Activated naive CD4-positive, alpha-beta T cell treated with anti-CD3 and anti-CD28 coated beads for 36 hours (primary cell): Measurements from ENCODE around the gene CTPS1. TPM values are rescaled to one million over a fixed set of nuclear protein-coding genes. Genes with fewer than 3 reads are reported as not detected.

ENCODE experiments used
- CTCF ChIA-PET: fragments of 350-600 bp; sonication (Branson Sonifier 250); formaldehyde crosslinking; loops from one replicate; lab custom pipeline; 2021; ENCODE audit warnings: antibody characterized with exemption; lab: Charles Lee
- DNase-seq: peaks from one replicate; pipeline ENCODE4 v3.0.0-alpha.2; 2020
- H3K27ac Mint-ChIP-seq: one replicate; pipeline ENCODE4 v1.8.0; 2021; ENCODE audit warnings: mild to moderate bottlenecking, mixed read lengths
- H3K27me3 Mint-ChIP-seq: one replicate; pipeline ENCODE4 v1.8.0; 2021; ENCODE audit warnings: low read depth, mixed read lengths
- H3K36me3 Mint-ChIP-seq: one replicate; pipeline ENCODE4 v1.8.0; 2021; ENCODE audit warnings: low read depth, mixed read lengths
- H3K4me1 Mint-ChIP-seq: one replicate; pipeline ENCODE4 v1.8.0; 2021; ENCODE audit warnings: low read depth, mixed read lengths
- H3K4me3 Mint-ChIP-seq: one replicate; pipeline ENCODE4 v1.8.0; 2021; ENCODE audit warnings: mild to moderate bottlenecking, moderate library complexity, mixed read lengths
- H3K9me3 Mint-ChIP-seq: one replicate; pipeline ENCODE4 v1.8.0; 2021; ENCODE audit warnings: mixed read lengths
- intact Hi-C: fragments of 100-400 bp; cut with micrococcal nuclease; formaldehyde crosslinking; loops from one replicate; pipeline ENCODE4 v1.15.1; 2023
- total RNA-seq, 2 experiments: library from RNA; stranded (reverse); gene quantifications; one replicate each; pipeline ENCODE4 v1.2.3, GENCODE V29; 2021

The CTPS1 gene
- total RNA-seq, 2 experiments from 2014 or later, result 74.9 to 75.1 TPM

DNA sequence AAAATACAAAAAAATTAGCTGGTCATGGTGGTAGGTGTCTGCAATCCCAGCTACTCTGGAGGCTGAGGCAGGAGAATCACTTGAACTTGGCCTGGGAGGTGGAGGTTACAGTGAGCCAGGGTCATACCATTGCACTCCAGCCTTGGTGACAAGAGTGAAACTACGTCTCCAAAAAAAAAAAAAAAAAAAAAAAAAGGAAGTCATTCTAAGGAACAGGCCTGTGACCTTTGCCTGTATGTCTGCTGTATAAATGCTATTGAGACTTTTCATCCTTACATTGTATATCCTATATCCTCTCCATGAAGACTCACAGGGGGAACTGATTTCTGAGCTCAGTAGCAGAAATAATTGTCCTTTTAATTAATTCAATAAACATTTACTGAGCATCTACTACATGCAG lies 7.5 kb upstream of the CTPS1 start:
- CTCF ChIA-PET, result interaction anchor here (0.6 to 1.1 kb wide), 3 partner anchors 8 to 123 kb away, joined by 3 to 4 read pairs (median 3); no protein-coding TSS in a partner anchor
- H3K27me3 Mint-ChIP-seq, result no peaks in the 10 kb centered on the region
- no peak overlapping the region for H3K4me3 Mint-ChIP-seq
- H3K4me1 Mint-ChIP-seq, result no peaks in the 10 kb centered on the region
- DNase-seq, result no peak
- H3K9me3 Mint-ChIP-seq, result no peaks in the 10 kb centered on the region
- H3K36me3 Mint-ChIP-seq, result no peaks in the 10 kb centered on the region
- intact Hi-C loops, result no loop called here
- no peak overlapping the region for H3K27ac Mint-ChIP-seq

DNA sequence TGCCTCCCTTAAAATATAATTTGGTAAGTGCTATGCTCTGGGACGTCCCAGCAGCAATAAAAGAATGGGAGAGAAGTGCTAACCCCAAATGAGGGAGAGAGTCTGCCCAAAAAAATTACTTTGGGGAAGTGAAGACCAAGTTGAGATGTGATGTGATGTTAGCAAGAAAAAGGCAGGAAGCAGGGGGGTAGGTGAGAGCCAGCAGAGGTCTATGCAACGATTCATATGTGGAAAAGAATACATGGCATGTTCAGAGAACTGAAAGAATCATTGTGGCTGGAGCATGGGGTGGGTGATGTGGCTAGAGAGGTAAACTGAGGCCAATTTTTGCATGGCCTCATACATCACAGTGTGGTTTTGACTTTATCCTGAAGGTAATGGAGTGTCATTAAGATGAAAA lies 5.6 kb upstream of the CTPS1 start:
- DNase-seq, result no peak
- no peak overlapping the region for H3K27ac Mint-ChIP-seq
- H3K36me3 Mint-ChIP-seq, result no peaks in the 10 kb centered on the region
- intact Hi-C loops, result no loop called here
- no peak overlapping the region for H3K4me3 Mint-ChIP-seq
- H3K4me1 Mint-ChIP-seq, result peaks cover 2% of the 10 kb centered on the region
- H3K9me3 Mint-ChIP-seq, result no peaks in the 10 kb centered on the region
- CTCF ChIA-PET, result interaction anchor here (2.5 kb wide), 1 partner anchor 22 kb away, joined by 10 read pairs; no protein-coding TSS in a partner anchor
- no peaks in the 10 kb centered on the region for H3K27me3 Mint-ChIP-seq

DNA sequence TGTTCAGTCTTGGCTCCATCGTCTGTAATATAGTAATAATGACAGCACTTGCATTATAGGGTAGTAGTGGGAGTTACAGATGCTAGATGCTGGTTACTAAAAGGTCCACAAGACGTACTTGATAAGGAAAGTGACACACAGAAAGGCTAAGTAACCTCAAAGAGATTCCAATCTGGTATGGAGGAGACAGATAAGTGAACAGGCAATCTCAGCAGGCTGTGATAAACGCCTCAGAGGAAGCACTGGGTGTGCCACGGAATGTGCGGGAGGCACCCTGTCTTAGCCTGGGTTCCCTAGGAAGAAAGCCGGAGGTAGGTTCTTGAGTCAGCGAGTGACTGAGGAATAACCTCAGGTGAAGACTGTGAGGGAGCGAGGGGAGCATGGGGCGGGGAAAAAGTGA lies 4.6 kb upstream of the CTPS1 start:
- Mint-ChIP-seq H3K4me3 (no peak overlapping the region), H3K27ac (no peak overlapping the region), H3K27me3 (no peaks in the 10 kb centered on the region), H3K4me1 (peaks cover 3% of the 10 kb centered on the region), H3K9me3 (no peaks in the 10 kb centered on the region), H3K36me3 (no peaks in the 10 kb centered on the region)
- no peak for DNase-seq
- intact Hi-C loops, result no loop called here
- CTCF ChIA-PET, result interaction anchor here (1.5 to 2.5 kb wide), 3 partner anchors 23 to 200 kb away, joined by 3 to 10 read pairs (median 4); no protein-coding TSS in a partner anchor

DNA sequence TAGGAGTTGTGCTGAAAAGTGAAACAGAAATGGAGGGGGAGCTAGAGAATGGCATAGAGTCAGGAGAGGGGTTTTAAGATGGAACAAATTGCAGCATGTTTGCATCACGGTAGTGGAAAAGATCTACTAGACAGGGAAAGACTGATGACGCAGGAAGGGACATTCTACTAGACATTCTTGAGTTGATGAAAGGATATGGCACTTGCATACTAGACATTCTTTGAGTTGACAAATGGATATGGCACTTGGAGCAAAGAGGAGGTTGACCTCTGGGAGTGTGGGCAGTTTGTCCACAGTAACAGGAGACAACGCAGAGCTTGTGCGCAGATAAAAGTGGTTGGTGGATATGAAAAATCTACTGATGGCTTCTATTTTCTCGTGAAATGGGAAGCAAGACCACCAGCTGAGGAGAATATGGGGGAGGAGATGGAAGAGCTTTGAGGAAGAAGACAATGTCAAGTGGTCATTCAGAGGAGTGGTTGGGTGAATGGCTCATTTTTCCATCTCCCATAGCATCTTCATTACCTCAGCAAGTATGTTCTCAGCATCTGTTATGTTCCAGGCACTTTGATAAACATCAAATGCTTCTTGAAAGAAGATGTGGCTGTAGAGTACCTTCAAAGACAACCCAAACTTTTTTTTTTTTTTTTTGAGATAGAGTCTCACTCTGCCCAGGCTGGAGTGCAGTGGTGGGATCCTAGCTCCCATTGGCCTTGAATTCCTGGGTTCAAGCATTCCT lies 2.4 kb upstream of the CTPS1 start:
- no peak overlapping the region for H3K4me3 Mint-ChIP-seq
- intact Hi-C loops, result no loop called here

DNA sequence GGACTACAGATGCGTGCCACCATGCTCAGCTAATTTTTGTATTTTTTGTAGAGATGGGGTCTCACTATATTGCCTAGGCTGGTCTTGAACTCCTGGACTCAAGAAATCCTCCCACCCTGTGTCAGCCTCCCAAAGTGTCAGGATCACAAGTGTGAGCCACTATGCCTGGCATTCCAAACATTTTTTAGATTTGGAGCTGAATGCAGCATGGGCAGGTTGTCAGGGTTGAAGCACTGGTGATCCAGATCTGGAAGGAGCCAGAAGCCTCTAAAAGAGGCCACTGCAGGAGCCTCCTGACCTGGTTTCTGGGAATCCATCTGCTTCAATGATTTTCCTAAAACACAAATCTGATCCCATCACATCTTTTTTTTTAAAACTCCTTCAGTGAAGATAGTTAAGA lies 1.8 kb upstream of the CTPS1 start:
- Mint-ChIP-seq H3K27ac (no peak overlapping the region), H3K9me3 (no peaks in the 10 kb centered on the region), H3K27me3 (no peaks in the 10 kb centered on the region), H3K4me1 (peaks cover 23% of the 10 kb centered on the region), H3K4me3 (no peak overlapping the region), H3K36me3 (peaks cover 17% of the 10 kb centered on the region)
- DNase-seq, result no peak
- CTCF ChIA-PET, result no interaction called here
- intact Hi-C loops, result loop anchor here (2.0 kb wide), 1 partner anchor 287 kb away; the partner anchor contains the start of gene NFYC

More for the DNA sequence above, 2.4 kb upstream of the CTPS1 start:
- Mint-ChIP-seq H3K9me3 (no peaks in the 10 kb centered on the region), H3K36me3 (peaks cover 13% of the 10 kb centered on the region), H3K4me1 (peaks cover 18% of the 10 kb centered on the region), H3K27ac (no peak overlapping the region), H3K27me3 (no peaks in the 10 kb centered on the region)
- CTCF ChIA-PET, result no interaction called here
- no peak for DNase-seq

DNA sequence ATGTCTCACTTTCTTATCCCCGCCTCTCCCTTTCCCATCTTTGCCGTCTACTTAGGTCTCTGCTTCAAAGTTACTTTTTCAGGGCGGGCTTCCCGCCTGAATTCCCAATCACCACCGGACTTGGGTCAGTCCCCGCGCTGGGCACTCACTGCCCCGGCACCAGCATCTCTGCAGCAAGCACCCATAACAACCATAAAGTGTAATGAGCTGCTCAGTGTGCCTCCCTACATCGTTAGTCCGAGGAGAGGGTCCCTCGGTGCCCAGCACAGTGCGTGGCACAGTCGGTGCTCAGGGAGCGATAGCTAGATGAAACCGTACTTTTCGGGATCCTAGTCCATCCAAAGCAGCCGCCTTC lies 633 bp upstream of the CTPS1 start:
- H3K27ac Mint-ChIP-seq, result peak overlapping the region; percentile 84
- no peaks in the 10 kb centered on the region for H3K9me3 Mint-ChIP-seq
- H3K27me3 Mint-ChIP-seq, result no peaks in the 10 kb centered on the region
- H3K4me1 Mint-ChIP-seq, result peaks cover 34% of the 10 kb centered on the region
- intact Hi-C loops, result loop anchor here (1.0 to 2.0 kb wide), 3 partner anchors 24 to 288 kb away; partner anchors contain the start of genes CITED4 and NFYC
- CTCF ChIA-PET, result interaction anchor here (1.3 to 2.8 kb wide), 2 partner anchors 24 to 29 kb away, joined by 3 to 6 read pairs; no protein-coding TSS in a partner anchor
- peak overlapping the region; percentile 81 for H3K4me3 Mint-ChIP-seq
- H3K36me3 Mint-ChIP-seq, result peaks cover 24% of the 10 kb centered on the region
- DNase-seq, result no peak

DNA sequence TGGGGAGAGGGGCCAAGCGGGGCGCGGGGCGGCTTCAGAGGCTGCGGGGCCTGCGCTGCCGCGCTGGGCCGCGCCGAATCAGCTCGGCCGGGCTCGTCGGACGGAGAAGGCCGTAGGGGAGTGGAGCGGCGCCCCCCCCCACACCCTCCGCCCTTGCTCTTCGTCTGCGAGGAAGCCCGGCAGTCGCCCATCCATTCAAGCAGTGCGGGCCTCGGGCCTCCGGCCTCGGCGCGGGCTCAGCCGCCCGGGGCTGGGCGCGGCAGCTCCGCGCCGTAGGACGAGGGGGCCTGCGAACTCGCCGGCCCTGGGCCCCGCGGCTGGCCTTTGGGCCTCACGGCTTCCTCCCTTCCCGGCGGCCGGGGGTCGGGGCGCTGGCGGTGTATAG lies 564 bp downstream of the CTPS1 start:
- CTCF ChIA-PET, result interaction anchor here (0.8 to 2.8 kb wide), 3 partner anchors 27 to 32 kb away, joined by 3 to 6 read pairs (median 4); no protein-coding TSS in a partner anchor
- intact Hi-C loops, result loop anchor here (10.0 kb wide), 1 partner anchor 815 kb away; no protein-coding TSS in a partner anchor

DNA sequence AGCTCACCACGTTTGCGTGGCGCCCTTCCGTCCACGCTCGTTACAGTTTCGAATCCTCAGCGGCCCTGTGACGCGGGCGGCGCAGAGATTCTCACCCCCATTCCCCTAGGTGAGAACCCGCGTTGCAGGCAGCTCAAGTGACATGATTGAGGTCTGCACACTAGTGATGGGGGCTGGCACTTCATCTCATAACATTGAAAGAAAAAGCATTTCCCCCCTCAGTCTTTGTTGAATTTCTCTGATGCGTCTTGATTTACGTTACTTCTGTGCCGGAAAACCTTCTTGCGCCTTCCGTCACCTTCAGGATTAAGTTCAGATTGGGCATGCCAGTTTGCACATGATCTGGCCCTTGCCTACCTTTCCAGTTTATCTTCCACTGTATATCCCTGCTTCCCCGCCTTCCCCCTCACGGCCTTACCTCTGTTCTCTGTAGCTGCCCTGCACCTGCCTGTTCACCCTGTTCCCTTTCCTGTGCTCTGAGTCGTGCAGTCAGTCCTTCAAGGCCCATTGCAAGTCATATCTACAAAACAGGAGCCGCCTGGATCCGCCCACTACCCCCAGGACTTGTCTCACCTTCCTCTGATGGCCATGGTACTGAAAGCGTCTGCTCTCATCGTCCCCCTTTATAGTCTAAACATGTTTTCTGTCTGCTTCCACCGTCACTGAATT lies 1.1 kb downstream of the CTPS1 start:
- peaks cover 40% of the 10 kb centered on the region for H3K36me3 Mint-ChIP-seq
- peaks cover 49% of the 10 kb centered on the region for H3K4me1 Mint-ChIP-seq
- H3K4me3 Mint-ChIP-seq, result peak overlapping the region; percentile 82

More for the DNA sequence above, 564 bp downstream of the CTPS1 start:
- peaks cover 35% of the 10 kb centered on the region for H3K36me3 Mint-ChIP-seq
- H3K27ac Mint-ChIP-seq, result peak overlapping the region; percentile 84
- no peaks in the 10 kb centered on the region for H3K27me3 Mint-ChIP-seq
- peak overlapping the region; percentile 82 for H3K4me3 Mint-ChIP-seq
- H3K9me3 Mint-ChIP-seq, result no peaks in the 10 kb centered on the region
- peaks cover 45% of the 10 kb centered on the region for H3K4me1 Mint-ChIP-seq
- no peak for DNase-seq

DNA sequence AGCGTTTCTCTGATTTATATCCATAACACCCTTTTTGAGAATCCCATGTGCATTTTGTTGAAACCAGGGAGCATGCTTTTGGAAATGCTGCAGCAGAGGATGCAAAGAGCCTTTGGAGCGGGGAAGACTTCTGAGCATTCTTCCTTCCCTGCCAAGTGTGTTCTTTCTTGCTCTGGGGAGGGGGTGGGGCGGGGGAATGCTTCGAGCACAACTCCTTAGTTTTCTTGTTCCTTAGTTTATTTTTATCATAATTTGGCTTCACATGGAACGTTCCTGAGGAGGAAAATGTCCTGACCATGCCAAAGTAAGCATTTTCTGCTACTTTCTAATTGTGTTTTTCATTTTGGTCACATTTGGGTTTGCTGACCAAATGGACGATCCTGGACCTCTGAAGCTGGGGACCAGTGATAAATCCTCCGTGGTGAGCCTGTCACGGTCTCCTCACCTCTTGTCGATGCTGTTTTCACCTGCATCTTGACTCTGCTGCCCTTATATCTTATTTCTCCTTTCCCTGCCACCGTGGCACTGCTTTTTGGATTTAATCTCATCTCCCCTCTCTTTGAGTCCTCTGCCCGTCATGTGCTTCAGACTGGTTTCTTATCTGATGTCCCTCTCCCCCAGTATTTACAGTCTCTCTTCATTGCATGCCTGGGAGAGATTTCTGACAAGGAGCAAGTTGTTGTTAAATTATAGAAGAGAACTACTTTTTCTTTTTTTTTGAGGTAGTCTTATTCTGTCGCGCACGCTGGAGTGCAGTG lies 2.4 kb downstream of the CTPS1 start:
- intact Hi-C loops, result loop anchor here (10.0 kb wide), 1 partner anchor 813 kb away; no protein-coding TSS in a partner anchor
- CTCF ChIA-PET, result interaction anchor here (0.7 kb wide), 1 partner anchor 22 kb away, joined by 3 read pairs; no protein-coding TSS in a partner anchor
- Mint-ChIP-seq H3K36me3 (peaks cover 52% of the 10 kb centered on the region), H3K4me3 (no peak overlapping the region), H3K9me3 (no peaks in the 10 kb centered on the region), H3K27ac (no peak overlapping the region), H3K27me3 (no peaks in the 10 kb centered on the region), H3K4me1 (peaks cover 57% of the 10 kb centered on the region)
- no peak for DNase-seq

More for the DNA sequence above, 1.1 kb downstream of the CTPS1 start:
- no peaks in the 10 kb centered on the region for H3K9me3 Mint-ChIP-seq
- intact Hi-C loops, result loop anchor here (10.0 kb wide), 1 partner anchor 814 kb away; no protein-coding TSS in a partner anchor
- H3K27ac Mint-ChIP-seq, result peak overlapping the region; percentile 84
- DNase-seq, result peak; percentile 74
- CTCF ChIA-PET, result interaction anchor here (0.8 to 2.8 kb wide), 3 partner anchors 28 to 32 kb away, joined by 3 to 6 read pairs (median 4); no protein-coding TSS in a partner anchor
- H3K27me3 Mint-ChIP-seq, result no peaks in the 10 kb centered on the region

DNA sequence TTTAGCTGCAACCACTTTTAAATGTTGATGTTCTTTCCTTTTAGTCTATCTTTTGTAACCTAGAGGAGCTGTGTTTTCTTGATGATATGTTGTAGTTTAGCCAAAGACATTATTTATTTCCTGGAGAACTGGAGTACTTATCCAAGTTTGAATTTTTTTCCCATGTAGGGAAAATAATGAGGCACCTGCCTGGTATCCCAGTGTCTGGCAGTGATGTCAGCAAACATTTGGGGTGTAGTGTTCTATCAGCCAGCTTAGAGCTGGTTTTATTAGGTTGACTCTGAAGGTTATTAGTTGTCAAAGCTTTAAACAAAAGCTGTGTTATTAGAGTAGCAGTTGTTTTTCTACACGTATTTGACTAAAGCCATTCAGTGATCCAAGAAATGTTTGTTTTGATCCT lies 3.2 kb downstream of the CTPS1 start:
- DNase-seq, result no peak
- Mint-ChIP-seq H3K9me3 (no peaks in the 10 kb centered on the region), H3K4me3 (no peak overlapping the region), H3K27me3 (no peaks in the 10 kb centered on the region), H3K27ac (peak overlapping the region; percentile 24), H3K4me1 (peaks cover 57% of the 10 kb centered on the region), H3K36me3 (peaks cover 61% of the 10 kb centered on the region)
- intact Hi-C loops, result loop anchor here (10.0 kb wide), 1 partner anchor 812 kb away; no protein-coding TSS in a partner anchor
- CTCF ChIA-PET, result interaction anchor here (3.4 kb wide), 1 partner anchor 21 kb away, joined by 22 read pairs; no protein-coding TSS in a partner anchor

DNA sequence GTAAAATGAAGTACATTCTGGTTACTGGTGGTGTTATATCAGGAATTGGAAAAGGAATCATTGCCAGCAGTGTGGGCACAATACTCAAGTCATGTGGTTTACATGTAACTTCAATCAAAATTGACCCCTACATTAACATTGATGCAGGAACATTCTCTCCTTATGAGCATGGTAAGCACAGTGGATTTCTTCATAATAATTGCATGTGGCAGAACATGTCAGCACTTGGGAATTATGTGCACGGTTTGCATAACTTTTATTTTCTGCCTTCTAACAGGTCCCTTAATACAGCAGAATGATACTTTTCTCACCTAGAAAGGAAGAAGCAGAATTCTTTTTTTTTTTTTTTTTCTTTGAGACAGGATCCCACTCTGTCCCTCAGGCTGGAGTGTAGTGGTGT lies 3.8 kb downstream of the CTPS1 start:
- Mint-ChIP-seq H3K4me3 (no peak overlapping the region), H3K36me3 (peaks cover 65% of the 10 kb centered on the region), H3K9me3 (no peaks in the 10 kb centered on the region), H3K27me3 (no peaks in the 10 kb centered on the region), H3K27ac (peak overlapping the region; percentile 35), H3K4me1 (peaks cover 57% of the 10 kb centered on the region)
- intact Hi-C loops, result loop anchor here (10.0 kb wide), 1 partner anchor 812 kb away; no protein-coding TSS in a partner anchor
- CTCF ChIA-PET, result interaction anchor here (3.4 kb wide), 1 partner anchor 20 kb away, joined by 22 read pairs; no protein-coding TSS in a partner anchor
- no peak for DNase-seq
